Hepatocyte (in vitro differentiated cells): ENCODE measurements around the gene PDE4D. TPM values are rescaled to one million over a fixed set of nuclear protein-coding genes. Genes with fewer than 3 reads are reported as not detected.

Experiments used
- DNase-seq: peaks from one replicate; pipeline ENCODE4 v3.0.0-alpha.2; 2016; ENCODE audit warnings: low spot score
- H2AFZ ChIP-seq: fragments of 200-600 bp; sonication (generic); 2 replicates; pipeline ENCODE4 v1.6.0; 2016; ENCODE audit warnings: antibody characterized with exemption, mild to moderate bottlenecking
- H3K27ac ChIP-seq: fragments of 200-600 bp; sonication (generic); 2 replicates; pipeline ENCODE4 v1.5.1; 2016; ENCODE audit warnings: mild to moderate bottlenecking
- H3K27me3 ChIP-seq: fragments of 200-600 bp; sonication (generic); 2 replicates; pipeline ENCODE4 v1.6.1; 2016
- H3K36me3 ChIP-seq: fragments of 200-600 bp; sonication (generic); replicated peaks from 2 replicates; pipeline ENCODE4 v1.5.1; 2016; ENCODE audit warnings: low read depth; ENCODE audit not compliant: insufficient read depth
- H3K4me1 ChIP-seq: fragments of 200-600 bp; sonication (generic); 2 replicates; pipeline ENCODE4 v1.5.1; 2016; ENCODE audit warnings: mild to moderate bottlenecking, moderate library complexity; ENCODE audit not compliant: insufficient read depth
- H3K4me2 ChIP-seq: fragments of 200-600 bp; sonication (generic); 2 replicates; pipeline ENCODE4 v1.6.0; 2016
- H3K4me3 ChIP-seq: fragments of 200-600 bp; sonication (generic); 2 replicates; pipeline ENCODE4 v1.5.1; 2016; ENCODE audit warnings: mild to moderate bottlenecking
- H3K79me2 ChIP-seq: fragments of 200-600 bp; sonication (generic); 2 replicates; pipeline ENCODE4 v1.6.0; 2017; ENCODE audit warnings: mild to moderate bottlenecking
- H3K9me2 ChIP-seq: fragments of 200-600 bp; sonication (generic); replicated peaks from 2 replicates; pipeline ENCODE4 v1.6.0; 2017; ENCODE audit warnings: mild to moderate bottlenecking; ENCODE audit not compliant: insufficient read depth
- H3K9me3 ChIP-seq: fragments of 200-600 bp; sonication (generic); 2 replicates; pipeline ENCODE4 v1.5.1; 2016; ENCODE audit warnings: low read depth, mild to moderate bottlenecking
- H4K20me1 ChIP-seq: fragments of 200-600 bp; sonication (generic); 2 replicates; pipeline ENCODE4 v1.6.0; 2016; ENCODE audit warnings: mild to moderate bottlenecking; ENCODE audit not compliant: insufficient read depth, poor library complexity, severe bottlenecking
- CTCF ChIP-seq: fragments of 200-600 bp; sonication (generic); IDR thresholded peaks from 2 replicates; pipeline ENCODE4 v1.5.1; 2016; ENCODE audit warnings: antibody characterized with exemption, mild to moderate bottlenecking; ENCODE audit not compliant: poor library complexity
- EZH2 ChIP-seq: fragments of 200-600 bp; sonication (generic); IDR thresholded peaks from 2 replicates; pipeline ENCODE4 v1.6.1; 2016; ENCODE audit warnings: antibody characterized with exemption, mild to moderate bottlenecking, borderline replicate concordance
- EZH2phosphoT487 ChIP-seq: fragments of 200-600 bp; sonication (generic); IDR thresholded peaks from one replicate; pipeline ENCODE4 v1.6.1; 2018; ENCODE audit warnings: antibody characterized with exemption, mild to moderate bottlenecking, low read depth, moderate library complexity; ENCODE audit not compliant: unreplicated experiment, severe bottlenecking
- WGBS: methylation state at CpG from one replicate; pipeline ENCODE4 v1.1.6; 2016; ENCODE audit warnings: low lambda C conversion rate; ENCODE audit errors: missing lambda C conversion rate; 5-methylcytosine and 5-hydroxymethylcytosine counted together
- polyA plus RNA-seq: library from polyadenylated mRNA; unstranded; fragments of >200 nt; fragmentation: Nextera tagmentation; extraction: Ambion mirVana; gene quantifications from 2 replicates; pipeline ENCODE4 v1.2.1, GENCODE V29; 2016
- total RNA-seq: library from RNA; depleted of rRNA; stranded (reverse); fragments of >200 nt; gene quantifications from 2 replicates; pipeline ENCODE4 v1.2.3, GENCODE V29; 2014

PDE4D gene
- total and polyA plus RNA-seq, 2 experiments from 2014 or later: 14.5 to 45.2 TPM

GRCh38 chr5:59300930-59301329 lies 592.6 kb downstream of the PDE4D start:
- H3K9me3 ChIP-seq: no peaks in the 10 kb centered on the region
- no peak overlapping the region for H3K4me3 ChIP-seq
- peak overlapping the region; percentile 47 for H3K27ac ChIP-seq
- DNase-seq: peak; percentile 14
- peaks cover 12% of the 10 kb centered on the region for H3K4me1 ChIP-seq
- no peaks in the 10 kb centered on the region for H3K9me2 ChIP-seq
- no peaks in the 10 kb centered on the region for H4K20me1 ChIP-seq
- TF ChIP-seq EZH2phosphoT487: no peak
- no peak for TF ChIP-seq CTCF
- no peak for TF ChIP-seq EZH2
- no peaks in the 10 kb centered on the region for H3K36me3 ChIP-seq
- no peak overlapping the region for H2AFZ ChIP-seq
- H3K27me3 ChIP-seq: no peaks in the 10 kb centered on the region
- no peaks in the 10 kb centered on the region for H3K79me2 ChIP-seq
- H3K4me2 ChIP-seq: no peak overlapping the region
- 94% methylated on average over 1 of the region's 1 CpG for WGBS

- Histone ChIP-seq H3K4me2 (no peak overlapping the region), H3K4me3 (no peak overlapping the region), H2AFZ (no peak overlapping the region), H3K9me3 (no peaks in the 10 kb centered on the region), H3K27ac (no peak overlapping the region), H4K20me1 (no peaks in the 10 kb centered on the region), H3K79me2 (no peaks in the 10 kb centered on the region), H3K4me1 (peaks cover 12% of the 10 kb centered on the region), H3K36me3 (no peaks in the 10 kb centered on the region), H3K27me3 (no peaks in the 10 kb centered on the region), H3K9me2 (no peaks in the 10 kb centered on the region)
- DNase-seq: no peak
- 88% methylated on average over 3 of the region's 3 CpGs for WGBS
- no peak for TF ChIP-seq CTCF
- no peak for TF ChIP-seq EZH2phosphoT487
- no peak for TF ChIP-seq EZH2
These were observed 594.5 kb downstream of the PDE4D start for GRCh38 chr5:59299006-59299405.

GRCh38 chr5:59296317-59297264 lies 596.9 kb downstream of the PDE4D start:
- H3K36me3 ChIP-seq: no peaks in the 10 kb centered on the region
- H3K9me2 ChIP-seq: no peaks in the 10 kb centered on the region
- peak overlapping the region; percentile 58 for H2AFZ ChIP-seq
- no peak for DNase-seq
- peaks cover 12% of the 10 kb centered on the region for H3K4me1 ChIP-seq
- peak overlapping the region; percentile 12 for H3K4me3 ChIP-seq
- H3K27ac ChIP-seq: peak overlapping the region; percentile 77
- no peaks in the 10 kb centered on the region for H4K20me1 ChIP-seq
- 49% methylated on average over 5 of the region's 5 CpGs for WGBS
- H3K79me2 ChIP-seq: no peaks in the 10 kb centered on the region
- H3K27me3 ChIP-seq: no peaks in the 10 kb centered on the region
- peak overlapping the region; percentile 73 for H3K4me2 ChIP-seq
- H3K9me3 ChIP-seq: no peaks in the 10 kb centered on the region
- TF ChIP-seq EZH2phosphoT487: no peak
- TF ChIP-seq EZH2: no peak
- TF ChIP-seq CTCF: no peak
